ENCODE results near the gene PLAU. TPM values are rescaled to one million over a fixed set of nuclear protein-coding genes. Genes with fewer than 3 reads are reported as not detected.

The PLAU gene
- total and polyA plus RNA-seq, 2 donors (not counting 3 experiments of a cell fraction or from before 2014, with no cell fraction given) = 23.6 to 34.9 TPM

DNA sequence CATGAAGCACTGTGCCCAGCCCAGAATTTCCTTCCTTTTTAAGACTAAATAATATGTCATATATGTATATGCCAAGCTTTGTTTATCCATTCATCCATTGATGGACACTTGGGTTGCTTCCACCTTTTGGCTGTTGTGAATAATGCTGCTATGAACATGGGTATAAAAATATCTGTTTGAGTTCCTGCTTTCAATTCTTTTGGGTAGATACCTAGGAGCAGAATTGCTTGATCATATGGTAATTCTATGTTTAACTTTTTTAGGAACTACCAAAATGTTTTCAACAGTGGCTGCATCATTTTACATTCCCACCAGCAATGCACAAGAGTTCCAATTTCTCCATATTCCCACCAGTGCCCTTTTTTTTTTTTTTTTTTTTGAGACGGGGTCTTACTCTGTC is 13.2 kb upstream of the PLAU start:
- intact Hi-C loops (cut with micrococcal nuclease) (no loop called here), dilution Hi-C loops (cut with MboI; ENCODE audit: extremely low pct_ligation_motif_present, low sequenced_read_pairs) (no loop called here)
- Histone ChIP-seq H3K79me2 (ENCODE audit: control insufficient read depth, insufficient read depth, low read length) (no peaks in the 10 kb centered on the region), H4K20me1 (replicated peaks; ENCODE audit: control insufficient read depth, extremely low read depth, insufficient read depth, low read length) (no peaks in the 10 kb centered on the region), H3K27ac (ENCODE audit: insufficient read depth, low read depth, low read length) (no peak overlapping the region), H3K27me3 (ENCODE audit: control insufficient read depth in 2 of 2, insufficient read depth in 2 of 2, low read length in 2 of 2) (no peaks in the 10 kb centered on the region), H3K4me1 (ENCODE audit: control insufficient read depth, extremely low read depth, insufficient read depth, low read length) (peaks cover 34% of the 10 kb centered on the region), H3K9ac (replicated peaks; ENCODE audit: extremely low read depth, insufficient read depth, low read length) (no peak overlapping the region), H3K9me3 (replicated peaks; ENCODE audit: control insufficient read depth, insufficient read depth, low read length) (no peaks in the 10 kb centered on the region), H3K4me3 (replicated peaks in 1 of 3; ENCODE audit: insufficient read depth in 1 of 3, low read depth in 1 of 3, low read length in 3 of 3) (no peak overlapping the region), H3K4me2 (ENCODE audit: insufficient read depth, low read length) (no peak overlapping the region), H3K36me3 (ENCODE audit: control insufficient read depth in 2 of 2, extremely low read depth in 1 of 2, insufficient read depth in 2 of 2, low read length in 2 of 2) (no peaks in the 10 kb centered on the region), H3K9me1 (replicated peaks; ENCODE audit: control insufficient read depth, extremely low read depth, insufficient read depth, low read length) (no peaks in the 10 kb centered on the region), H2AFZ (ENCODE audit: low read depth, low read length) (no peak overlapping the region)
- DNase-seq (ENCODE audit: low read depth, low spot score) (no peak), FAIRE-seq (no peak)
- TF ChIP-seq, protein P1, sequence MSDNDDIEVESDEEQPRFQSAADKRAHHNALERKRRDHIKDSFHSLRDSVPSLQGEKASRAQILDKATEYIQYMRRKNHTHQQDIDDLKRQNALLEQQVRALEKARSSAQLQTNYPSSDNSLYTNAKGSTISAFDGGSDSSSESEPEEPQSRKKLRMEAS (IDR thresholded peaks at IDR 0.05; ENCODE audit: insufficient read depth, insufficient read length) = no peak
- TF ChIP-seq, protein P2, sequence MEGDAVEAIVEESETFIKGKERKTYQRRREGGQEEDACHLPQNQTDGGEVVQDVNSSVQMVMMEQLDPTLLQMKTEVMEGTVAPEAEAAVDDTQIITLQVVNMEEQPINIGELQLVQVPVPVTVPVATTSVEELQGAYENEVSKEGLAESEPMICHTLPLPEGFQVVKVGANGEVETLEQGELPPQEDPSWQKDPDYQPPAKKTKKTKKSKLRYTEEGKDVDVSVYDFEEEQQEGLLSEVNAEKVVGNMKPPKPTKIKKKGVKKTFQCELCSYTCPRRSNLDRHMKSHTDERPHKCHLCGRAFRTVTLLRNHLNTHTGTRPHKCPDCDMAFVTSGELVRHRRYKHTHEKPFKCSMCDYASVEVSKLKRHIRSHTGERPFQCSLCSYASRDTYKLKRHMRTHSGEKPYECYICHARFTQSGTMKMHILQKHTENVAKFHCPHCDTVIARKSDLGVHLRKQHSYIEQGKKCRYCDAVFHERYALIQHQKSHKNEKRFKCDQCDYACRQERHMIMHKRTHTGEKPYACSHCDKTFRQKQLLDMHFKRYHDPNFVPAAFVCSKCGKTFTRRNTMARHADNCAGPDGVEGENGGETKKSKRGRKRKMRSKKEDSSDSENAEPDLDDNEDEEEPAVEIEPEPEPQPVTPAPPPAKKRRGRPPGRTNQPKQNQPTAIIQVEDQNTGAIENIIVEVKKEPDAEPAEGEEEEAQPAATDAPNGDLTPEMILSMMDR (IDR thresholded peaks at IDR 0.05; ENCODE audit: extremely low read depth in 1 of 2, insufficient read depth in 1 of 2, low read depth in 1 of 2, low read length in 2 of 2) = no peak
- TF ChIP-seq MYC (IDR thresholded peaks at IDR 0.05; ENCODE audit: low read depth, low read length) (no peak), EZH2 (IDR thresholded peaks at IDR 0.05; ENCODE audit: borderline replicate concordance, low read depth, low read length, severe bottlenecking) (no peak), JUN (IDR thresholded peaks at IDR 0.05; ENCODE audit: borderline replicate concordance, insufficient read depth, insufficient read length, low read depth) (no peak), POLR2AphosphoS5 (IDR thresholded peaks at IDR 0.05; ENCODE audit: insufficient read depth, low read depth, low read length) (no peak), GATA2 (IDR thresholded peaks at IDR 0.05; ENCODE audit: insufficient read depth, insufficient read length, low read depth, low read length) (no peak), FOS (IDR thresholded peaks at IDR 0.05; ENCODE audit: borderline replicate concordance, insufficient read depth, low read length) (no peak), POLR2A (IDR thresholded peaks at IDR 0.05; ENCODE audit: low read depth, low read length) (no peak)
- BruUV-seq (replicated peaks) = no TSS peak
- ChIA-PET CTCF (interaction anchor here (1.6 to 1.7 kb wide), 2 partner anchors 11 to 43 kb away, joined by 5 to 6 read pairs; no protein-coding TSS in a partner anchor), POLR2A (interaction anchor here (0.7 to 1.1 kb wide), 2 partner anchors 10 to 184 kb away, joined by 6 read pairs; no protein-coding TSS in a partner anchor)
